SIG-M5 treated with dmso at 0.1 percent for 504 hours (cell line): Measurements from ENCODE around the gene NUBPL.
A peak's percentile ranks its signal among the peaks of the same experiment; 100 is the strongest.
"Not testable (repeated sequence)": the region's sequence is repeated elsewhere in the genome, so short reads cannot be mapped to it uniquely, and the experiment has no call there.

Experiments
- DNase-seq: peaks from one replicate; lab custom pipeline; 2025; ENCODE audit not compliant: unreplicated experiment; lab: John Stamatoyannopoulos, UW

The NUBPL gene

GRCh38 chr14:31726337-31726736 is 165.1 kb downstream of the NUBPL start:
- no peak for DNase-seq

- no peak for DNase-seq
Observed at GRCh38 chr14:31727797-31728196, 166.6 kb downstream of the NUBPL start.

- no peak for DNase-seq
Observed at GRCh38 chr14:31740688-31741087, 179.5 kb downstream of the NUBPL start.

DNA sequence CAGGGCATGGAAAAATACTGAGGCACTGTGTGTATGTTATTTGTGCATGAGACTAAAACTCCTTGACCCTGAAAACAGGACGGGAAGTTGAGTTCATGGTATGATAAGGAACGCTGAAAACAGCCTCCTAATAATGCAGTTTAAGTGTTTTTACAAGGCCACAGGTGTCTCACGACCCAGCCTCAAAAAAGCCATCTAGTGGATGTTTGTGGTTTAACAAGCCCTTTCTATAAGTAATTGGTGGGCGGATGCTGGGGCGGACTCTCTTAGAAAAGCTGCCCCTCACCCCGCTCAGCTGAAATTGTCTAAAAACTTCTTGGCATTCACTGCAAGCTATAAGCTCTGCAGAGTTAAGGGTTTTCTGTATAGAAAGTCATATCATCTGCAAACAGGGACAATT is 184.5 kb downstream of the NUBPL start:
- DNase-seq, result no peak

- no peak for DNase-seq
Observed at GRCh38 chr14:31746326-31746725, 185.1 kb downstream of the NUBPL start.

- no peak for DNase-seq
Observed at GRCh38 chr14:31749275-31749674, 188.1 kb downstream of the NUBPL start.

- DNase-seq, result not testable (repeated sequence)
Observed at GRCh38 chr14:31751047-31751446, 189.8 kb downstream of the NUBPL start.

- DNase-seq, result no peak
Observed at GRCh38 chr14:31752867-31753661, 191.9 kb downstream of the NUBPL start.

DNA sequence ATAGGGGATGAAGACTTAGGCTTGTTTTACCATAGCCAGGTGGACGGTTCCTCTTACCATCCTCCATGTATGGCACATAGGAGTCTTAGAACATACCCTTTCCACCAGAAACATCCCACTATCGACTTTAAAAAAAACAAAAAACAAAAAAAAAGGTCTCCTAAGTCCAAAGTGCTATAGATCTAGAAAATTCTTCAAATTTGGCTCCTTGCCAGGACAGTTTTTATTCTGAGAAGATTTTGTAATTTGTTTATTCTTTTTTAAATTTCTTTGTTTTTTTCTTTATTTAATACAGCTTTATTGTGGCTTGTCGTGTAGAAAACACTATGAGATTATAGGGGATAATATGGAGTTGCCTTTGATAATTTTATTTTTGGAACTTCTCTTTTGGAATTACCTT is 197.7 kb downstream of the NUBPL start:
- DNase-seq, result no peak

DNA sequence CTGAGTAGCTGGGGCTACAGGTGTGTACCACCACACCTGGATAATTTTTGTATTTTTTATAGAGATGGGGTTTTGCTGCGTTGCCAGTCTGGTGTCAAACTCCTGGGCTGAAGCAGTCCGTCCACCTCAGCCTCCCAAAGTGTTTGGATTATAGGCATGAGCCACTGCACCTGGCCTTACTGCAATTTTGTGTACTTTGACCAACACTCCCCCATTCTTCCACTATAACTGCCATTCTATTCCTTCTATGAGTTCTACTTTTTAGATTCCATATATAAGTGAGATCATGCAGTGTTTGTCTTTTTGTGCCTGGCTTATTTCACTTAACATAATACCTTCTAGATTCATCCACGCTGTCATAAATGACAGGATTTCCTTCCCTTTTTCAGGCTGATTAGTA is 199.1 kb downstream of the NUBPL start:
- no peak for DNase-seq

GRCh38 chr14:31761325-31761724 is 200.1 kb downstream of the NUBPL start:
- no peak for DNase-seq

- DNase-seq, result no peak
Observed at GRCh38 chr14:31763041-31763440, 201.8 kb downstream of the NUBPL start.

DNA sequence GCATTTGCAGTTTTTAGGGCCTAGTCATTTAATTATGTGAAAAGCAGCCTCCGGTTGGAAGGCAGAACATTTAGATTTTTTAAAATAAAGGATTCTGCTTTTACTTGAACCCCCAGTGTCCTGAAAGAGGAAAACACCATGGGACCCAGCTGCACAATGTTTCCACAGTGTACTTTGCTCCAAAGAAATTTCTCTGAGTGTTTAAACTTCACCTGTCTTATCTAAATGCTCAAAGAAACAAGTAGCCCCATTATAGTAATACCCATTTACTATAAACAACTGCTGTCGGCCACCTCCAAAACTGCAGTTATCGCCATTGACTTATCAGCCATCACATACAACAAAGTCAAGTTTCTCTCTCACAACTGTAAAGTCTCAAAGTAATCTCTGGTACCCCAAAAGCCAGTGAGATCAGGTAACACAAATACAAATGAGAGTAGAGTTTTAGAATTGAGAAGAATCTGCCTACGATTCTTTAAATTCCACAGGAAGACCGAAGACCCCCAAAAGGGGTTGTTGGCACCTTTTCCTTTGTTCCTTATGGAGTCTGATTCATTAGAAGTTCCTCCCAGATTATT is 205.2 kb downstream of the NUBPL start:
- DNase-seq, result no peak

DNA sequence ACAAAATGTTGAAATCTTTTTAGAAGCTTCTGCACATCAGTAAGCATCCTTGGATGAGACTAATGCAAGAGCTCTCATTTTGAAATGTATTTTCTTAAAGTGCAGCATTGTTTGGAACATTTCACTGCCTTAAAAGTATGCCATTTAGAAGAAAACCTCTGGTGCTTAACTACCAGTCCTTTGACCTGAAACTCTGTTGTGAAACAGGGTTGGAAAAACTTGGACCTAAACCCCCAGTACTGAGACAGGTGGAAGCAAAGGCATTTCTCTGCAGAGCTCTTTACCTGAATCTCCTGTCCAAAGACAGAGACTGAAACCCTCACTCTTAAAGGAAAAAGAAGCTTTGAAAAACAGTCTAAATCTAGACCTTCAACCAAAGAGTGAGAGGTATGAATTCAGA is 207.2 kb downstream of the NUBPL start:
- DNase-seq, result no peak

DNA sequence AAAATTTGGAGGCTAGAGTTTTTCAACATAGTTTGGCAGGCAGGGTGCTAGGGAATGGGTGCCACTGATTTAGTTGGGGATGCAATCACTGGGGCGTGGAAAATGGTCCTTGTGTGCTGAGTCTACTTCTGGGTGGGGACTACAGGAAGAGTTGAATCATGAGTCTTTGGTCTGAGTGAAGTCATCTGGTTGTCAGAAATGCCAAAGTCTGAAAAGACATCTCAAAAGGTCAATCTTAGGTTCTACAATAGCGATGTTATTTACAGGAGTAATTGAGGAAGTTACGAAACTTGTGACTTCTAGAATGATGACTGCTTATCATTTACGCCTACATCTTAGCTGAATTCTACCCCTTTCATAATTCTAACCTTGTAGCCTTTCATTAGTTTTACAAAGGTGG is 209.1 kb downstream of the NUBPL start:
- peak; percentile 53 for DNase-seq

- DNase-seq, result no peak
Observed at GRCh38 chr14:31774567-31774966, 213.4 kb downstream of the NUBPL start.

GRCh38 chr14:31777312-31777711 is 216.1 kb downstream of the NUBPL start:
- no peak for DNase-seq

DNA sequence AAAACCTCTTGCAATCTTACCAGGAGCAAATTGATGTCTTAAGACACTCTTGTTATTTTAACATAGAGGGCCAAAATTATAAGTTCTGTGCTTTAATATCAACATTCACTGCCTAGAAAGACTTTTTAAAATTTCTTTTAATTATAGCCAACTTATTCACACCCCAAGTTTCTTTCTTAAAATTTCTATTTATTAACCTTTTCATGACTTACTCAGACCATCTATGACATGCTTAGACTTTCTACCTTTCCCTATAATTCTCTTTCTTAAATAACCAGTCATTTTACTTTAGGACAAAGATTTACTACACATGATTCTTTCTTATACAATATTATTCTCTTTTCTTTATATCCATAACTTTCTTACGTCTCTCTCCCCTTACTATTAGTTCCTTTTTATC is 220.4 kb downstream of the NUBPL start:
- DNase-seq, result no peak

DNA sequence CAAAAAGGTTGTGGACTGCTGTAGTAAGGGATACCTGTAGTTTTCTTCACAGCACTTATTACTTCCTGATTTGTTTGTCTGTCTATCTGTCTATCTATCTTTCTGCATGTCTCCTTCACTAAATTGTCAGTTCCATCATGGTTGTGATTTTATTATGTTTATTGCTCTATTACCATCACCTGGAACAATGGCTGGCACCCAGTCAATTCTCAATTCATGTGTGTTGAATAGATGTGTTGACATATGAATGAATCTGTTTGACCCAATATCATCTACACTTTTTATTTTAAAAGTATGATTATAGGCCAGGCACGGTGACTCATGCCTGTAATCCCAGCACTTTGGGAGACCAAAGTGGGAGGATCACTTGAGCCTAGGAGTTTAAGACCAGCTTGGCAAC is 224.4 kb downstream of the NUBPL start:
- no peak for DNase-seq

GRCh38 chr14:31787377-31787776 is 226.2 kb downstream of the NUBPL start:
- peak; percentile 13 for DNase-seq

DNA sequence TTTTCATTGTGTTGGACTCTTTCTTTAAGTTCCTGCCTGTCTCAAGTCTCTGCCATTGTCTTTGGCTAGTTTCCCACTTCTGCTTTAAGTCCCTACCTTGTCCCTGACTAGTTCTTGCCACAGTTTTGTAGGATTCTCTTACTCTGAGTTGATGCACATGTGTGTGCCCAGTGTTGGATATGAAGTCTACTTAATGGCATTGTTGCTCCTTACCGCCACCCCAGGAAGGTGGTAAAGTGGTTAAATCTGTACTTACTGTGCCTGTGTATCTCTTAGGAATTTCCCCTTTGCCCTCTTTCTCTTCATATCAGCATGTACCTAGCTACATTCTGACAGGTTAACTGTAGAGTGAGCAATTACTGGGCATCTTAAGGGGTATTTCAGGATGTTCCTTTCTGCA is 227.1 kb downstream of the NUBPL start:
- no peak for DNase-seq

- DNase-seq, result no peak
Observed at GRCh38 chr14:31792726-31793125, 231.5 kb downstream of the NUBPL start.

DNA sequence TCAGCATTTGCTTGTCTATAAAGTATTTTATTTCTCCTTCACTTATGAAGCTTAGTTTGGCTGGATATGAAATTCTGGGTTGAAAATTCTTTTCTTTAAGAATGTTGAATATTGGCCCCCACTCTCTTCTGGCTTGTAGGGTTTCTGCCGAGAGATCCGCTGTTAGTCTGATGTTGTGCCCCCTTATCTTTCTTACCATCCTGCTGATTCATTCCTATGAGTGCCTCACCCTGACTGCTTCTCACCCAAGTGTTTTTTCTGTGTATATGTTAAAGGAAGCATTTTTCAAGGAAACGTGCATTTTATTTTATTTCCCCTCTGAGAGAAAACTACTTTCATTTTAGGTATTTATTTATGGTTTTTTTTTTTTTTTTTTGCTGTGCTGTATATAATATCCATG is 236.7 kb downstream of the NUBPL start:
- not testable (repeated sequence) for DNase-seq
